ENCODE measurements around the gene P2RY14.
"Not testable (repeated sequence)": the region's sequence is repeated elsewhere in the genome, so short reads cannot be mapped to it uniquely, and the experiment has no call there.

The P2RY14 gene

GRCh38 chr3:151178208-151178845 is 100.0 kb downstream of the P2RY14 start:
- no peak for DNase-seq (ENCODE audit: low read depth)
- no peak overlapping the region for H3K4me3 ChIP-seq (ENCODE audit: low read depth, low read length)
- no peak for TF ChIP-seq CTCF (IDR thresholded peaks at IDR 0.05; ENCODE audit: insufficient read depth, low read depth, low read length, missing control alignments)

- DNase-seq (ENCODE audit: low read depth), result no peak
- H3K4me3 ChIP-seq (ENCODE audit: low read depth, low read length), result no peak overlapping the region
- no peak for TF ChIP-seq CTCF (IDR thresholded peaks at IDR 0.05; ENCODE audit: insufficient read depth, low read depth, low read length, missing control alignments)
Observed at GRCh38 chr3:151175952-151176351, 102.4 kb downstream of the P2RY14 start.

GRCh38 chr3:151174351-151174750 is 104.0 kb downstream of the P2RY14 start:
- no peak for DNase-seq (ENCODE audit: low read depth)
- H3K4me3 ChIP-seq (ENCODE audit: low read depth, low read length), result no peak overlapping the region
- TF ChIP-seq CTCF (IDR thresholded peaks at IDR 0.05; ENCODE audit: insufficient read depth, low read depth, low read length, missing control alignments), result no peak

- peak; percentile 61 for DNase-seq (ENCODE audit: low read depth)
- no peak overlapping the region for H3K4me3 ChIP-seq (ENCODE audit: low read depth, low read length)
Observed at GRCh38 chr3:151171145-151171757, 107.1 kb downstream of the P2RY14 start.

GRCh38 chr3:151169948-151170679 is 108.2 kb downstream of the P2RY14 start:
- H3K4me3 ChIP-seq (ENCODE audit: low read depth, low read length), result not testable (repeated sequence)
- DNase-seq (ENCODE audit: low read depth), result peak; percentile 11

More at GRCh38 chr3:151171145-151171757, 107.1 kb downstream of the P2RY14 start:
- no peak for TF ChIP-seq CTCF (IDR thresholded peaks at IDR 0.05; ENCODE audit: insufficient read depth, low read depth, low read length, missing control alignments)

GRCh38 chr3:151169262-151169947 is 108.9 kb downstream of the P2RY14 start:
- DNase-seq (ENCODE audit: low read depth), result peak; percentile 26
- TF ChIP-seq CTCF (IDR thresholded peaks at IDR 0.05; ENCODE audit: insufficient read depth, low read depth, low read length, missing control alignments), result no peak
- no peak overlapping the region for H3K4me3 ChIP-seq (ENCODE audit: low read depth, low read length)

Data from GM12865 (cell line).